SK-N-MC (cell line): Measurements from ENCODE around the gene NGLY1.

Experiments used
- EZH2 ChIP-seq: fragments of 200-600 bp; sonication (generic); IDR thresholded peaks from one replicate; pipeline ENCODE4 v1.6.1; 2017; ENCODE audit warnings: antibody characterized with exemption
- POLR2AphosphoS5 ChIP-seq: IDR thresholded peaks from 2 replicates; pipeline ENCODE4 v1.6.1; 2012; ENCODE audit warnings: mild to moderate bottlenecking, low read depth, low read length, borderline replicate concordance

- no peak for TF ChIP-seq POLR2AphosphoS5
- no peak for TF ChIP-seq EZH2
These were observed 38.8 kb downstream of the NGLY1 start for GRCh38 chr3:25744470-25744869.
